Activated naive CD8-positive, alpha-beta T cell (primary cell): ENCODE measurements around the gene SRSF4.

Experiments used
- H3K27ac Mint-ChIP-seq: one replicate; pipeline ENCODE4 v1.8.0; 2021; ENCODE audit warnings: mixed read lengths
- H3K27me3 Mint-ChIP-seq: one replicate; pipeline ENCODE4 v1.8.0; 2021; ENCODE audit warnings: mixed read lengths
- H3K36me3 Mint-ChIP-seq: one replicate; pipeline ENCODE4 v1.8.0; 2021; ENCODE audit warnings: mixed read lengths
- H3K4me1 Mint-ChIP-seq: one replicate; pipeline ENCODE4 v1.8.0; 2021; ENCODE audit warnings: low read depth, mixed read lengths
- H3K4me3 Mint-ChIP-seq: one replicate; pipeline ENCODE4 v1.8.0; 2021; ENCODE audit warnings: mild to moderate bottlenecking, mixed read lengths
- H3K9me3 Mint-ChIP-seq: one replicate; pipeline ENCODE4 v1.8.0; 2021; ENCODE audit warnings: low read depth, mixed read lengths

Gene SRSF4

DNA sequence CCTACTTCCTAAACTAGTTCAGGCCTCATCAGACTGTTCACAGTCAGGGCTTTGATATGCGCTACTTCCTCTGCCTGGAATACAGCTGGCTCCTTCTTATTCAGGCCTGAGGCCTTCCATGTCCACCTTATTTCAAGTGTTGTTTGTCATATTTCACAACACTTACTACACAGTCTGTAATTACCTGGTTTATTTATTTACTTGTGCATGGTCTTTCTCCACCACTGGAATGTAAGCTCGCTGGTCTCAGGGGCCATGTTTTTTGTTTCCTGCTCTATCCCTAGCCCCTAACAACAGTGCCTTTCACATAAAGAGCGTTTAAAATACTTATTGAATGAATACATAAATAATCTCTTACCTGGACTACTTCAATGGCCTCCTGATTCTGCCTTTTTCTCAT, 4.6 kb upstream of the SRSF4 start:
- H3K36me3 Mint-ChIP-seq, result peaks cover 5% of the 10 kb centered on the region
- peaks cover 9% of the 10 kb centered on the region for H3K4me1 Mint-ChIP-seq
- H3K27me3 Mint-ChIP-seq, result no peaks in the 10 kb centered on the region
- H3K4me3 Mint-ChIP-seq, result no peak overlapping the region
- no peaks in the 10 kb centered on the region for H3K9me3 Mint-ChIP-seq
- no peak overlapping the region for H3K27ac Mint-ChIP-seq

DNA sequence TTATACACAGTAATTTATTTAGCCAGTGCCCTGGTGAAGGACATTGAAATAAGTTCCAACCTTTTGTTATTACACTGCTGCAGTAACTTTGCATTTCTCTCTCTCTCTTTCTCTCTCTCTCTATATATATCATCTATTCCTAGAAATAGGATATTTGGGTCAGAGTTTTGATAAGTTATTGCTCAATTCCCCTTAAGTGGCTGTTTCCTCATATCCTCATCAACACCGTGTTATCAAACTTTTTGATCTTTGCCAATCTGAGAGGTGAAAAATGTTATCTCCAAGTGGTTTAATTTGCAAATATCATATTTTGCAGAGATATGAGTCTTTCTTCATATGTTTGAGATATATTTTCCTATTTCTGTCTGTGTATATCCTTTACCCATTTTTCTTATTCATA, 1.6 kb upstream of the SRSF4 start:
- H3K27me3 Mint-ChIP-seq, result no peaks in the 10 kb centered on the region
- H3K36me3 Mint-ChIP-seq, result peaks cover 6% of the 10 kb centered on the region
- H3K4me3 Mint-ChIP-seq, result peak overlapping the region; percentile 93
- H3K27ac Mint-ChIP-seq, result no peak overlapping the region
- H3K4me1 Mint-ChIP-seq, result peaks cover 30% of the 10 kb centered on the region
- H3K9me3 Mint-ChIP-seq, result no peaks in the 10 kb centered on the region

DNA sequence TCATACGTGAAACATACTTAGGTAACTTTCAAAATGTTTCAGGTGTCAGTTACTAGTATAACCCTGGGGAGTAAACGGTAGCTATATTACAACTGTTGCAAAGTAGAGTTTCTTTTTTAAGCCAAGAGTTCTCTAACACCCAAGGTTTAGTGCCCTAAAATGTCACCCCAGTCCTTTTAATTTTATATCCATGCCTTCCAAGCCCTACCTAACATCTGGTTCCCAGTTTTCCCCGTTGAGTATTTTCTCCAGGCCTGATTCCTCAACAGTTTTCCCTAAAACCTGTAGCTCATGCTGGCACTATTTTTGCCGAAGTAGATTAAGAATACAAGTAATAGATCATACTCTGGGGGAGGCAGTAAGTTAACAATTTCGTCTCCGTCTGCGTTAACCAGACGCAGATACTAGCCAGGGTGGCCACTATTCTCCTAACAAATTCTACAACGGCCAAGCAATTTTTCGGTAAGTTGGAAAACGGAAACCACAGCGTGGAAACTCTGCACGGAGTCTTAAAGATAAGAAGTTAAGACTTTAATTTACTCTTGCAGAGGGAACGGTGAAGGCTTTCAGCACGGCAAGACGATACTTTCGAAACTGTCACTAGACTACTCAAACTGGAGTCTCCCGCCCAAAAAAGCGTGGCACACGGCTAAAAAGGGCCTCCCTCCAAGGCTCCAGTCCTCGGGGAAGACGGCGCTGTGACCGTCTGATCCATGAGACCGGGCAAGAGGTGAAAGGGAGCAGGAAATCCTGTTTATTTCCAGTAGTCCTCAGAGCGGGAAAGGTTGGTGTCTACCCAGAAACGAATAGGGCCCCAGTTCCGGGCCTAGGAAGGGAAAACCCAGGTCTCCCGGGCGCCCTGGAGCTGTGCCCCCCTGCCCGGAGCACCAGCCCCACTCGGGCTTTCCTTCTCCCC, 945 bp downstream of the SRSF4 start:
- peak overlapping the region; percentile 93 for H3K4me3 Mint-ChIP-seq
- no peaks in the 10 kb centered on the region for H3K27me3 Mint-ChIP-seq
- H3K27ac Mint-ChIP-seq, result peak overlapping the region; percentile 96
- no peaks in the 10 kb centered on the region for H3K9me3 Mint-ChIP-seq
- H3K4me1 Mint-ChIP-seq, result peaks cover 50% of the 10 kb centered on the region
- peaks cover 7% of the 10 kb centered on the region for H3K36me3 Mint-ChIP-seq

DNA sequence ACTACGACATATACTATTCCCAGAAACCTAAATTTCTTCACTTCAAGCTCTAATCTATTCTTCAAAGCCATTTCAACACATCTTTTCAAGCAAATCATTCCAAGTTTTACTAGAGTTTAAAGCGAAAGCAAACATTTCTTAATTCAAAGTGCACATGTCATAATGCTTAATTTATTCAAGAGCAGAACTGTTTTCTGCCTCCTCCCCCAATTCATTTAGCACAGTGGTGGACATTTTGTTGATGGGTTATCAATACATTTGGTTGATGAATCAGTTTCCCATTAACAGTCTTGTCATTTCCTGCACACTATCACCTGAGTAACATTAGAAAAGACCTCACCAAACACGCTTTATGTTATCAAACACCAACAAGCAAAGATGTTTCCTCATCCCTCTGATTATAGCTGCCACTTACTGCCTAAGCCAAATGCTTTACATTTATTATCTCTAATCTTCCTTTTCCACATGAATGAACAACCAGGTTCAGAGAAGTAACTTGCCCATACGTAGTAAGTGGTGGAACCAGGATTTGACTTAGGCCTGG, 2.0 kb downstream of the SRSF4 start:
- Mint-ChIP-seq H3K27ac (peak overlapping the region; percentile 18), H3K4me1 (peaks cover 51% of the 10 kb centered on the region), H3K27me3 (no peaks in the 10 kb centered on the region), H3K4me3 (peak overlapping the region; percentile 93), H3K36me3 (peaks cover 7% of the 10 kb centered on the region), H3K9me3 (no peaks in the 10 kb centered on the region)

DNA sequence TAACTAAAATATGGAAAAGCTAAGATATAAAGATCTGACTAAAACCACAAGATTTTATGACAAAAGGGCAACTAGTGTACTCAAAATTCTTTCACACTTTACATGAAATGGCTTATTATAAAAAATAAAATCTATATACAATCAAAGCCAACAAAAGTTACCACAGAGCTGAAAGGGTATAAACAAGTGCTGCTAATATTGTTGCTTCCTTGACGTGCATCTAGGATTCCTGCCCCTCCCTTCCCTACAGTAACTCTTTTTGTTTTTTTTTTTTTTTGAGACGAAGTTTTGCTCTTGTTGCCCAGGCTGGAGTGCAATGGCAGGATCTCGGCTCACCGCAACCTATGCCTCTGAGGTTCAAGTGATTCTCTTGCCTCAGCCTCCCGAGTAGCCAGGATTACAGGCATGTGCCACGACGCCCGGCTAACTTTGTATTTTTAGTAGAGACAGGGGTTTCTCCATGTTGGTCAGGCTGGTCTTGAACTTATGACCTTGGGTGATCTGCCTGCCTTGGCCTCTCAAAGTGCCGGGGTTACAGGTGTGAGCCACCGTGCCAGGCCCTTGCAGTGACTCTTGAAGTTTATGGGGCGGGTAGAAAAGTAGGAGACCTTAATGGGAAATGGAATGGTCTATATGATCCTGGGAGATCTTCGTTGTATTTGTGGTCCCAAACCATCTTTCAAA, 4.5 kb downstream of the SRSF4 start:
- Mint-ChIP-seq H3K36me3 (peaks cover 11% of the 10 kb centered on the region), H3K27me3 (no peaks in the 10 kb centered on the region), H3K9me3 (no peaks in the 10 kb centered on the region), H3K27ac (peak overlapping the region; percentile 80), H3K4me1 (peaks cover 56% of the 10 kb centered on the region), H3K4me3 (peak overlapping the region; percentile 65)

DNA sequence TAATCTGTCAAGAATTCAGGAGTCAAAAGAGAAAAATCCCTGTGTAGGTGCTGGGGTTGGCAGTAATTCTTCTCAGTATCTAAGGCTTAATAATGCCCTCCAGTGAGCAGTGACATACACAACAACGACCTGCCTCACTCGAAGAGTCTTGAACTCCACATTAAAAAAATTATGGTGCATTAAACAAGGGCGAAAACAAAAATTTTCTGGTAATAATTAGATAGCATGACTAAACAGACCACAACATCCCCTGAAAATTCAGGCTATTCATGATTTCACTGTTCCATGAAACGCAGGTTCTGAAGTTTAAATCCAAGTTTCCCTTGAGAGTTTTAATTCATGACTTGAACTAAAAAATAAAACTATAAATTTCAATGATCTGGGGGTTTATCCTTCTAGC, 5.1 kb downstream of the SRSF4 start:
- H3K4me1 Mint-ChIP-seq, result peaks cover 57% of the 10 kb centered on the region
- no peaks in the 10 kb centered on the region for H3K9me3 Mint-ChIP-seq
- H3K27me3 Mint-ChIP-seq, result no peaks in the 10 kb centered on the region
- H3K27ac Mint-ChIP-seq, result no peak overlapping the region
- peaks cover 15% of the 10 kb centered on the region for H3K36me3 Mint-ChIP-seq
- H3K4me3 Mint-ChIP-seq, result peak overlapping the region; percentile 57

DNA sequence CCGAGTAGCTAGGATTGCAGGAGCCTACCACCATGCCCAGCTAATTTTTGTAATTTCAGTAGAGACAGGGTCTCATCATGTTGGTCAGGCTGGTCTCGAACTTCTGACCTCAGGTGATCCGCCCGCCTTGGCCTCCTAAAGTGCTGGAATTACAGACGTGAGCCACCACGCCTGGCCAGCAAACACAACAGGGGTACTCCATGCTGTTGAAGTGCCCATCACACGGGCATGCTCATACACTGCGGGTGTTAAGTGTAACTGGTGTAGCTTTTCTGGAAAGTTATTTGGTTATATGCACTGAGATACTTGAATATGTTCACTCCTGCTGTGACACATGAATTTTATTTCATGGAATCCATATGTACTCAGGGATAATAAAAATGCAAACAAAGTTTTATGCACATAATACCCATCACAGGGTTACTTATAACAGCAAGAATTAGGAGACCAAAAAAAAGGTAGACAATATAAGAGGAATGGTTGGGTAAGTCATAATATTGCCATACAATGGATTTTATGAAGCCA, 9.2 kb downstream of the SRSF4 start:
- no peaks in the 10 kb centered on the region for H3K9me3 Mint-ChIP-seq
- peak overlapping the region; percentile 56 for H3K4me3 Mint-ChIP-seq
- H3K4me1 Mint-ChIP-seq, result peaks cover 64% of the 10 kb centered on the region
- peaks cover 13% of the 10 kb centered on the region for H3K36me3 Mint-ChIP-seq
- no peaks in the 10 kb centered on the region for H3K27me3 Mint-ChIP-seq
- H3K27ac Mint-ChIP-seq, result no peak overlapping the region

DNA sequence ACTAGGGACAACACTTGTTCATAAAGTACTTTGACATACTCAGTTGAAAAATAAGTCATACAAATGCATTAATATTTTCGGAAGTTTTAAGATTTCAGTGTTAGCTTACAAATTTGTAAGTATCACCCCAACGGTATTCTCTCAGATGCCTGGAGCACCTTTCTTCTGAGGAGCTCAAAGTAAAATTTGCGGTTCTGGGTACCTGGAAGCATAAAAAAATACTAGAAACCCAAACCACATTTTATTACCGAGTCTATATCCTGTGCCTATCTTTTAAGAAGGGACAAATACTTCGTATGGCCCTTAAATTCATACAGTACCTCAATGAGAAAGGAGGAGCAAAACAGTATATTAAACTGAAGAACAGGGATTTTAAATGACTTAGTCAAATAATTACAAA, 10.2 kb downstream of the SRSF4 start:
- Mint-ChIP-seq H3K27me3 (no peaks in the 10 kb centered on the region), H3K4me1 (peaks cover 65% of the 10 kb centered on the region), H3K27ac (peak overlapping the region; percentile 25), H3K4me3 (peak overlapping the region; percentile 58), H3K36me3 (peaks cover 13% of the 10 kb centered on the region), H3K9me3 (no peaks in the 10 kb centered on the region)

DNA sequence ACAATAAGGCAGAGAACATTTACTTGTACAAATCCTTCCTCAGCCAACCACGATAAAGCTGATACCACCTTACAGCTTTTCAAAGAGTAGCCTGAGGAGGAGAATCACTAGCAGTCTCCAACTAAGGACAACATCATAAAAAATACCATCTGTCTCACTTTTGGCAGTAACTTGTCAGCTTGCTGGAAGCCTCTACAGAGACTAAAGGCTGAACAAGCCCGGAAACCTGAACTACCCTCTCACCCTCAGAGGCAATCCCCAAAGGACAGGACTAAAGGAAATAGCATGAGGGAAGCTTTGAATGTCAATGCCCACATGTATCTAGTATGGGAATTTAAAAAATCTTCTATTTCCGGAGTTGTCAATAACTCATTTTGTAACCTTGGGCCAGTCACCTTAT, 10.6 kb downstream of the SRSF4 start:
- Mint-ChIP-seq H3K9me3 (no peaks in the 10 kb centered on the region), H3K27me3 (no peaks in the 10 kb centered on the region), H3K4me1 (peaks cover 65% of the 10 kb centered on the region), H3K36me3 (peaks cover 12% of the 10 kb centered on the region), H3K27ac (peak overlapping the region; percentile 51), H3K4me3 (peak overlapping the region; percentile 58)

DNA sequence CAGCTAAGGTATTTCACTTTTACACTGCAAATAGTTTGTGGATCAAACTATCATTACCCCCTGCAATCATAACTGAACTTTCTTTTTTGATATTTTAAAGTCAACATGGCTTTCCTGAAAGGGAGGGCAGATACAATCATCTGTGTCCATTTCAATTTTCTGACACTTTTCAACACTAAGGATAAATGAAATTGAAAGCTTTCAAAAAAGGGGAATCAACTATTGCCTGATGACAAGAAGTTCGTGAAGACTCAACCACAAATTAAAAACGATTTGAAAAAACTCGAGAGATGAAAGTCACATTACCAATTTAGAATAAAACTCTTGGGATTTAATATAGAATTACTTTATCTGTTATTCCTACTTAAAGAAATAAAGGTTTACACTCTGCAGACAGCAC, 11.7 kb downstream of the SRSF4 start:
- H3K27ac Mint-ChIP-seq, result peak overlapping the region; percentile 69
- no peaks in the 10 kb centered on the region for H3K27me3 Mint-ChIP-seq
- H3K4me1 Mint-ChIP-seq, result peaks cover 73% of the 10 kb centered on the region
- H3K36me3 Mint-ChIP-seq, result peaks cover 14% of the 10 kb centered on the region
- no peaks in the 10 kb centered on the region for H3K9me3 Mint-ChIP-seq
- H3K4me3 Mint-ChIP-seq, result no peak overlapping the region

DNA sequence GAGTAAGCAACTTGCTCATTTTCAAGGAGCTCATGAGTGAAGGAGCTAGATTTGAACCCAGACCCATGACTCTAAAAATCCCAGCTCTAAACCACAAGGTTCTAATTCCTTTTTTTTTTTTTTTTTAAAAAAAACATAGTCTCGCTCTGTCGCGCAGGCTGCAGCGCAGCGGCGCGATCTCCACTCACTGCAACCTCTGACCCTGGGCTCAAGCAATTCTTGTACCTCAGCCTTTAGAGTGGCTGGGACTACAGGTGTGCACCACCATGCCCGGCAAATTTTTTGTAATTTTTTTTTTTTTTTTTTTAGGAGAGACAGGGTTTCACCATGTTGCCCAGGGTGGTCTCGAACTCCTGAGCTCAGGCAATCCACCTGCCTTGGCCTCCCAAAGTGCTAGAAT, 13.8 kb downstream of the SRSF4 start:
- H3K9me3 Mint-ChIP-seq, result no peaks in the 10 kb centered on the region
- H3K27me3 Mint-ChIP-seq, result no peaks in the 10 kb centered on the region
- no peak overlapping the region for H3K27ac Mint-ChIP-seq
- H3K36me3 Mint-ChIP-seq, result peaks cover 11% of the 10 kb centered on the region
- no peak overlapping the region for H3K4me3 Mint-ChIP-seq
- H3K4me1 Mint-ChIP-seq, result peaks cover 84% of the 10 kb centered on the region

DNA sequence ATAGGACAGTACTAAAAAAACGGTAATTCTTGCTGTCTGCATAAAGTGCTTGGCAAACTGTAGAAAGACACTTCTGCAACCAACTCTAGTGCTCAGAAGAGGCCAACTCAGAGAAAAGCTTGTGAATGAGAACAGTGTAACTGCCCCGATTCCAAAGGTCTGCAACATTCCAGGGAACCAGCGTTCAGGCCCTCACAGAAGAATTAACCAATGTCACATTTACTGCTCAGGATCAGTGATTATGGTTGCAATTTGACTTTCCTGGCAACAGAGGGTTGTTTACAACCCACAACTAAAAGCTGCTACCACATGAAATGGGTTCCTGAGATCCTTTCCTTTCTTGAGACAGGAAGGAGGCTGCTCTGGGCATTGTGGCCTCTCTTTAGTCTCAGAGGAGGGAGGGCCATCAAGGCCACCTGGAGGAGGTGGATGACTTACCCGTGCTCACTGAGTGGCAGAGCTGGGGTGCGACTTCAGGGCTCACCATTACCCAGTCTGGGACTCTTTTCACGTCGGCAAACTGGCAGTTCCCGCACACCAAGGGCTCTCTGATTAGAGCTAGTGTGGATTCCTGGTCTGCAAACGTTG, 15.3 kb downstream of the SRSF4 start:
- Mint-ChIP-seq H3K36me3 (peaks cover 8% of the 10 kb centered on the region), H3K4me1 (peaks cover 75% of the 10 kb centered on the region), H3K9me3 (no peaks in the 10 kb centered on the region), H3K27ac (no peak overlapping the region), H3K27me3 (no peaks in the 10 kb centered on the region), H3K4me3 (no peak overlapping the region)

DNA sequence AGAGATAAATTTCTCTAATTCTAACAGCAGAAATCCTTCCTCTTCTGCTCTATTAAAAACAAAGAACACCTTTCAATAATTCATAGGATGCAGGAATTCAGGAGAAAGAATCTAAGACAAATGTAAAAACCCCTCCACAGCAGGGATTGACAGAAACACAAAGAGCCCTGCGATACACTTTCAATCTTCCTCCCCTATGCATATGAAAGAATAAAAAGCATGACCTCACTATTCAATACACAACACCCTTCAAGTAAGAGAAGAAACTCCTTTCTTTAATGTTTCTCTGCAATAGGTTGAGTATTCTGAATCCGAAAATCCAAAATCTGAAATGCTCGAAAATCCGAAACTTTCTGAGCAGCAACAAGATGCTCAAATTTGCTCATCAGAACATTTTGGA, 17.1 kb downstream of the SRSF4 start:
- Mint-ChIP-seq H3K27ac (no peak overlapping the region), H3K4me1 (peaks cover 57% of the 10 kb centered on the region), H3K4me3 (no peak overlapping the region), H3K36me3 (peaks cover 8% of the 10 kb centered on the region), H3K9me3 (no peaks in the 10 kb centered on the region), H3K27me3 (no peaks in the 10 kb centered on the region)

DNA sequence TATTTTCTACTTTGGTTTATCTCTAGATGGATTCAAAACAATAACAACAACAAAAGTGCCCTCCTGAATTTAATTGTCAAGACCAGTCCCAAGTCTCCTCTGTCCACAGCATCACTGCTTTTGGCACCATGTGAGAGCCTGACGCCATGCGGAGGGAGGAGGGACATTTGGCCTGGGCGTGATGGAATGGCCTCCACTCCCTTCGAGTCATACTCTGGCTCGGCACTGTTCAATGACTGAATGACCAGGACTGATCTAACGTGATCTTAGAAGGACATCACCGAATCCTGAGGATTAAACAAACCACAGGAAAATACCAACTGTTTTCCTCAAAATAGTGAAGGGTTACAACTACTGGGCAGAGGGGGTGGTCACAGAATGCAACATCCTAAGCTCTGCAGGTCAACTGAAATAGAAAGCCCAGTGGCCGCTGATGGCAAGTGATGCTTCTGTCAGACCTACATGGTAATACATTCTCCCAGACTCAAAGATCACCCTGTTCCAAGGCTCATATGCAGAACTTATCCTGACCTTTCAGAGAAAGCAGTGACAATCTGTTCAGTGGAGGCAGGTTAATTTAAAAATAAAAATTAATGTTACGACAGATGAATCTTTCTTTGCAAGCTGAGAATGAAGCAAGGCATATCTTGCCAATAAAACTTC, 19.1 kb downstream of the SRSF4 start:
- H3K27ac Mint-ChIP-seq, result no peak overlapping the region
- H3K4me3 Mint-ChIP-seq, result no peak overlapping the region
- H3K4me1 Mint-ChIP-seq, result peaks cover 42% of the 10 kb centered on the region
- peaks cover 3% of the 10 kb centered on the region for H3K36me3 Mint-ChIP-seq
- no peaks in the 10 kb centered on the region for H3K27me3 Mint-ChIP-seq
- no peaks in the 10 kb centered on the region for H3K9me3 Mint-ChIP-seq
